ENCODE results near the gene GNB5.
"Not testable (repeated sequence)": the region's sequence is repeated elsewhere in the genome, so short reads cannot be mapped to it uniquely, and the experiment has no call there.

The GNB5 gene

DNA sequence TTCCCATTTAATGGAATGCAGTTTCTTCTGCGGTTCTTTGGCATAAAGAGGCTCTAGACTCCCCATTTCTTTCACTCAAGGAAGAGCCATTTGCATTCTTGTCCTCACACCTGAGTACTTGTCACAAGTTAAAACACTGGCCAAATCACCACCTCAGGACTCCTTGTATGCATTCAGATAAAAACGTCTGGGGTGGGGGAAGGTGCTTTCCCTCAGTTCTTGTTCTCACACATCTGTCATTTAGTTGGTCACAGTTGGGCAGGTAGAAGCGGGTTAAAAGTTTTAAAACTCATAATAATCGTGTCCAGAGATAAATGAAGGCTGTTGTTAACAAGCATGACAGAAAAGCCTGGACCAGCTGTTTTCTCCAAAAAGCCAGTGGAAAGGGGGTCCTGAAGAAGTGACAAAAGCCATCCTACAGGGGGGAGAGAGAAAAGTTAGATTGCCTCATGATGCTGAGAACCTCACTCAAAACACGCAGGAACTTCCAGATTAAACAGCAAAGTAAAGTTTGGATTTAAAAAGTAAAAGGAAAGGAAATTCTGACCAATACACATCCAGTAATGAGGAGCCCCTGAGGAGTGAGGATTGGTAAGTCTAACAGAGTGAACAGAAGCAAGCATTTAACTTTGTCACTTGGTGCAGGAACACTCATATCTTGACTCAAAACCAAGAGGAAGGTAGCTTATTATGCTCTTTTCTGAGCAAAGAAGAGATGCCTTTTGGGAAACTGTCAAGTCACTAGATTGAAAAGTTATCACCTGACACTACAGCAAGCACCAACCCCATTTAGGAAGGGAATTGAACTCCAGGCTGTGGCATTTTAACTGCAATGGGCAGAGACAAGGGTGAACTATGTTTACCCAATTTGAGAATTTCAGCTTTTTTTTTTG is 81.4 kb downstream of the GNB5 start:
- no peak for DNase-seq

DNA sequence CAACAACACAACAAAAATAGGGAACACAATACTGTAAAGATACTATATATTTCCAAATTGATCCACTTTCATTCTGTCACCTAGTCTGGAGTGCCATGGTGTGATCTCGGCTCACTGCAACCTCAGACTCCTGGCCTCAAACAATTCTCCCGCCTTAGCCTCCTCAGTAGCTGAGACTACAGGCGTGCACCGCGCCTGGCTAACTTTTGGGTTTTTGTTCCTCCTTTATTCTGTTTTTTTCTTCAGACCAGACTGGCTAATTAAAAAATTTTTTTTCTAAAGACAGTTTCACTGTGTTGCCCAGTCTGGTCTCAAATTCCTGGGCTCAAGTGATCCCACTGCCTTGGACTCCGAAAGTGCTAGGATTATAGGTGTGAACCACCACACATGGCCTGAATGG is 84.0 kb downstream of the GNB5 start:
- no peak for DNase-seq

DNA sequence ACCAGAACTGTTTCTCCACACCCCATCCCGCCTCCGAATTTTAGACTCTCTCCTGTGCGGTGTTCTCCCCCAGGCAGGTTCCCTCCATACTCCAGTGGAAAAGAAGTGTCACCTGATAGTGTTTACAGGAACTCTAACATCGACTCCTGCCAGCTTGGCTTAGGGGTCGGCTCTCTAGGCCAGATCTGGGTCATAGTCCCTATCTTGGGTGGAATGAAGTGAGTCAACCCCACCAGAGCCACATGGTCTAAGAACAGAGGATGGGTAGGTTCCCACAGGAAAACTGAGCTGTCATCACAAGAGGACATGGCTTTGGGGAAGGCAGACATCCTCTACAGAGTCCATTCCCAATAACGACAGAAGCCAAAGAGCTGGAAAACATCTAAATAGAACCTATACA is 84.6 kb downstream of the GNB5 start:
- DNase-seq = no peak

DNA sequence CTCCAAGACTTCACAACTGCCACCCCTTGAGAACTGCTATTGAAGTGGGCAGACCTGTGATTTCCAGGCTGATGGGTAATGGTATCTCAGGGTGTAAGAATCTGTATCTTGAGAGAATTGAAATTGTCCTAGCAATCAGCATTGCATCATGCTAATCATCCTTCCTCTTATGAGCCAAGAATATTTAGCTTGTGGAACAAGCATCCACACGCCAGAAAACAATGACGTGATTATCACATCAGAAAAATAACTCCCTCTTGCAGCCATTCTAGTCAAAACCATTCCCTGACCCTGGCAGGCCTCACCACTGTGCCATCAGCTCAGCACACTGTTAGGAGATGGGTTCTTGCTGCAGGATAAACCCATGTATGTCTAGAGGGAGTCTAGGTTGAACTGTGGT is 85.3 kb downstream of the GNB5 start:
- DNase-seq = no peak

DNA sequence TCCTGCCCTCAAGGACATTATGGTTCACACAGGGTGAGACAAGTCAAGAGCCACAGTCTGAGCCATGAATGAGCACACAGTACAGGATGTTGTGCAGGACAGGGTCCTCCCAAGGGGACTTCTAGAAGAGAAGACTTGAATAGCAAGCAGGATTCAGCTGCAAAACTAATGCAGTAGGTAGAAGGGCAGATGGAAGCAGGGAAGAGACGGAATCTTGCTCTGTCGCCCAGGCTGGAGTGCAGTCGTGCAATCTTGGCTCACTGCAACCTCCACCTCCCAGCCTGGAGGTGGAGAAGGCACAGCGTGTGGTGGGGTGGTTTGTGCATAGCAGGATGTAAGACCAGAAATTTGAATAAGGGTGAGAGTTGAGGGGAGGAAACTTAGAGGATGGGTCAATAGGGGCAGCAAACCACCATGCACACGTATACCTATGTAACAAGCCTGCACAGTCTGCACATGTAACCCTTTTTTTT is 86.6 kb downstream of the GNB5 start:
- DNase-seq = no peak

DNA sequence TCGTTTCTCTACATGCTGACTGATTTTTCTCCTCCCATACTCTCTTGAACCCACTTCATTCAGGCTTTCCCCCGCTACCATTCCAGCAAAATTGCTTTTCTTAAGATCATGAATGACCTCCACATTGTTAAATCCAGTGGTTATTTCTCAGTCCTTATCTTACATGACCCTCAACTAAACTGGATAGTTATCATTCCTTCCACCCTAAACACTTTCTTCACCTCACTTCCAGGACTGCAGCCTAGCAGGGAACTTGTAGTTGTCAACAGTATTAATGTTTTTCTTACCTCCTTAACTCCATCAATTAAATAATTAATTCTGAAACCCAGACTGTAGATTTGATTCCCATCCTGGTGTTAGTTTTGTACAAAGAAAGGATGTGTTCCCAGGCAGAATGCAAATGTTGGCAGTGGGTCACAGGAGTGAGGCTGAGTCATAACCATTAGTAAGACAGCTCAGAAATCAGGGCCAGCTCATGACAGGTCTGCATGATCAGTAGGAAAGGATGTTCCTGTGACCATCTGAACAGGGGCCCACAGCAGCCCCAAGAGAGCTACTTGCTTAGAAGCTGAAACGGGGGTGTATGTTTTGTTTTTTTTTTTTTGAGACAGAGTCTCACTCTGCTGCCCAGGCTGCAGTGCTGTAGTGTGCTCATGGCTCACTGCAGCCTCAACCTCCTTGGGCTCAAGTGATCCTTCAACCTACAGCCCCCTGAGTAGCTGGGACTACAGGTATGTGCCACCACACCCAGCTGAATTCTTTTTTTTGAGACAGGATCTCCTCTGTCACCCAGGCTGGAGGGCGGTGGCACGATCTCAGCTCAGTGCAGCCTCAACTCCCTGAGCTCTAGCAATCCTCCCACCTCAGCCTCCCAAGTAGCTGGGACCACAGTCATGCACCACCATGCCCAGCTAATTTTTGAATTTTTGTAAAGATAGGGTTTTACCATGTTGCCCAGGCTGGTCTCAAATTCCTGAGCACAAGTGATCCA is 87.7 kb downstream of the GNB5 start:
- DNase-seq = no peak

DNA sequence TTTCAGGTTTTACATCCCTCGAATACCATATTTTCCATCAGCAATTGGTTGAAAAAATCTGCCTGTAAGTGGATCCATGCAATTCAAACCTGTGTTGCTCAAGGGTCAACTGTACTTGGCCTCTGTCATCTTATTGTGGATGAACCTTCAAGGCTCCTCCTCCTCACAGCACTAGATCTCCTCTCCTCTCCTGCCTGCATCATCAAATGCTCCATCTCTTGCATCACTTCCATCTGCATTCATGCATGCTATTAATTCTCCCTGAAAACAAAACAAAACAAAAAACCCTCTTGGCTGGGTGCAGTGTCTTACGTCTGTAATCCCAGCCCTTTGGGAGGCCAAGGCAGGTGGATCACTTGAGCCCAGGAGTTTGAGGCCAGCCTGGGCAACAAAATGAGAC is 88.7 kb downstream of the GNB5 start:
- no peak for DNase-seq

DNA sequence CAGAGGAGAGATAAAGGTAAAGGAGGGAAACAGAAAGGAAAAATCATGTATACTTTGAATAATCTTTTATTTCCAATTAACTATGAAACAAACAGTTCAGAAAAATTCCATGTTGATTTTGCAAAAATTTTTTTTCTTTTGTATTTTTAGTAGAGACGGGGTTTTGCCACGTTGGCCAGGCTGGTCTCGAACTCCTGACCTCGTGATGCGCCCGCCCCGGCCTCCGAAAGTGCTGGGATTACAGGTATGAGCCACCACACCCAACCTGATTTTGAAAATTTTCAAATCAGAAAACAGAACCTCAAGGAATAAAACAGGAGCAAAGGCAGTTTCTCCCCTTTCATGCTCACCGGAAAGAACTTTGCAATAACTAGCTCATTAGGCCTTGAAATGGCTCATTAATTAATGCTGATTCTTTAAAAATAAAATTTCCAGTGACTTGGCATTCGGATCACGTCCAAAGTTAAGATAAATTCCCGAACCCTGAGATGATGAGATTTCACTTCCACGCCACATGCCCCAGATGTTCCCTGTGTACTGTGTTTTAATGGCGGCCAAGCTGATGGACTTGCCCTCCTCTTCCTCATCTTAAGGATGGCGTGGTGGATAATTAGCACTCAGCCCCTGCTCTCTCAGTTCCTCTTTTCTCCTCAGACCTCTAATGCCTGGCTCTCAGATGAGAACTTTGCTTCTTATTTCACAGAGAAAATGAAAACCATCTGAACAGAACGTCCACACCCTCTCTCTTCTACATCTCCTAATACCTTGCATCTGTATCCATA is 89.5 kb downstream of the GNB5 start:
- no peak for DNase-seq

DNA sequence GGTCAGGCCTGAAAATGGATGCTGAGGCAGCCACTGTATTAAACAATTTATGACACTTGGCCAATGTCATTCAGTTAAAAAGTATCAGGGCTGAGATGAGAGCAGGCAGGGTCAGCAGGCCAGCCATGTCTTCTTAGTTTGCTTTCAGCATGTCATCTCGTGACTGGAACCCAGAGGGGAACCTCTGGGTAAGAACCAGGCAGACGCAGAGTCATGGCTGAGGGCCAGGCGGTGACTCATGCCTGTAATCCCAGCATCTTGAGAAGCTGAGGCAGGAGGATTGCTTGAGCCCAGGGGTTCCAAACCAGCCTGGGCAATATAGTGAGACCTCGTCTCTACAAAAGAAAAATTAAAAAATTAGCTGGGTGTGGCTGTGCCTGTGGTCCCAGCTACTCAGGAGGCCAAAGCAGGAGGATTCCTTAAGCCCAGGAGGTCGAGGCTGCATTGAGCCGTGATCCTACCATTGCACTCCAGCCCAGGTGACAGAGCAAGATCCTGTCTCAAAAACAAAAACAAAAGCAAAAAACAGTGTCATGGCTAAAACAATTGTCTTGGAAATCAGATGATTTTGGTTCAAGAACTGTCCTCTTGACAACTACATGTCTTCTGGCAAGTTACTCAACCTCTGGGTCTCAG is 90.3 kb downstream of the GNB5 start:
- DNase-seq = peak; percentile 58

DNA sequence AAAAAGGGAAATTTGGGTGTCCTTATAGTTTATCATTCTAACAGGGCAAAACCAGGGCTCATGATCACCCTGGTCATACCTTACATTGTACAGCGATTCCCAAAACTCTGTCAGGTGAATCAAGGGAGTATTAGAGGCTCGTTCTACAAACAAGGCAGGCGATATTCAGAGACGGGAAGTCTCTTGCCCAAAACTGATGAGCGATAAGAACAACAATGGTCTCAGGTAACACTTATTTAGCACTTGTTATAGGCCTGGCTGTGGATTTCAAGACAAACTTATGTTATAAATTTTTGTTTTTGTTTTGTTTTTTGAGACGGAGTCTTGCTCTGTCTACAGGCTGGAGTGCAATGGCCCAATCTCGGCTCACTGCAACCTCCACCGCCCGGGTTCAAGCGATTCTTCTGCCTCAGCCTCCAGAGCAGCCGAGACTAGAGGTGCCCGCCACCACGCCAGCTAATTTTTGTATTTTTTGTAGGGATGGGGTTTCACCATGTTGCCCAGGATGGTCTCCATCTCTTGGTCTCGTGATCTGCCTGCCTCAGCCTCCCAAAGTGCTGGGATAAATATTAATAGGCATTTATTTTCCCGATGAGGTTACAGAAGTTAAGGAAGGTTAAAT is 91.4 kb downstream of the GNB5 start:
- DNase-seq = no peak

DNA sequence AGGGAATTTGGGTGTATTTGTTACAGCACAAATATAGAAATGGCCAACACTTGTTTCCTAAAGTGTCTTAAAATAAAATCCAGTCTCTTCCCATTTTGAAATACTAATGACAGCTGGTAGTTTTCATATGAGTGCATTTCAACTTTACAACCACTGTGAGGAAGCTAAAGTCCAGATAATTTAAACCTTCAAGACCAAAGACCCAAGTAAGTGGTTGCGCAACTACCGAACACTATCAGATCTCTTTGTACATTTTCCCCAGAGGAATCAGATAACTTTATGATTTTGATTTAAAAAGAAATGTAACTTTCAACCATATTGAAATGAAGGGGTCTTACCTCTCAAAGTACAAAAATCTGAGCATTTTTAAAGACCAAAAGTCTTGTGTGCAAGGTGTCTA is 92.9 kb downstream of the GNB5 start:
- DNase-seq = no peak

DNA sequence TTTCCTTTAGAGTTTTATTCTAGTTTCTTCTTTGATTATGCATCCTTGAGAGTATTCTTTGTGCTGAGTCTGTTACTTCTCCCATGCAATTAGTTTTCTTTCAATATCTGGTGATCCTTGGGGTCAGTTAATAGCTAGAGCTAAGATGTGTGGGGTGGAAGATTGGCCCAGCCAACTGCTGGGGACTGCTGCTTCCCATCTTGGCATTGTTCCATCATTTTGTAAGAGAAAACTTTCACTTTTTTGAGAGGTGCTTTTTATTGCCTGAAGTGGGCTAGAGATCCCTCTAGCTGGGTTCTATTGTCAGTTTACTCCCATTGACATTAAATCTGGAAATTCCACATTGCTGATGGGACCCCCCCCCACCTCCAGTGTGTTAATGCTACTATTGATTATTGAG is 94.0 kb downstream of the GNB5 start:
- DNase-seq = no peak

DNA sequence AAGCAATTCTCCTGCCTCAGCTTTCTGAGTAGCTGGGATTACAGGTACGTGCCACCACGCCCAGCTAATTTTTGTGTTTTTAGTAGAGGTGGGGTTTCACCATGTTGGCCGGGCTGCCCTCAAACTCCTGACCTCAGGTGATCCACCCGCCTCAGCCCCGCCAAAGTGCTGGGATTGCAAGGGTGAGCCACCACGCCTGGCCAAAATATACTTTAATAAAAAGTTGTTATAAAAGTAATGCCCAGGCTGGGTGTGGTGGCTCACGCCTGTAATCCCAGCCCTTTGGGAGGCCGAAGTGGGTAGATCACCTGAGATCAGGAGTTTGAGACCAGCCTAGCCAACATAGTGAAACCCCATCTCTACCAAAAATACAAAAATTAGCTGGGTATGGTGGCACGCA is 94.7 kb downstream of the GNB5 start:
- not testable (repeated sequence) for DNase-seq

DNA sequence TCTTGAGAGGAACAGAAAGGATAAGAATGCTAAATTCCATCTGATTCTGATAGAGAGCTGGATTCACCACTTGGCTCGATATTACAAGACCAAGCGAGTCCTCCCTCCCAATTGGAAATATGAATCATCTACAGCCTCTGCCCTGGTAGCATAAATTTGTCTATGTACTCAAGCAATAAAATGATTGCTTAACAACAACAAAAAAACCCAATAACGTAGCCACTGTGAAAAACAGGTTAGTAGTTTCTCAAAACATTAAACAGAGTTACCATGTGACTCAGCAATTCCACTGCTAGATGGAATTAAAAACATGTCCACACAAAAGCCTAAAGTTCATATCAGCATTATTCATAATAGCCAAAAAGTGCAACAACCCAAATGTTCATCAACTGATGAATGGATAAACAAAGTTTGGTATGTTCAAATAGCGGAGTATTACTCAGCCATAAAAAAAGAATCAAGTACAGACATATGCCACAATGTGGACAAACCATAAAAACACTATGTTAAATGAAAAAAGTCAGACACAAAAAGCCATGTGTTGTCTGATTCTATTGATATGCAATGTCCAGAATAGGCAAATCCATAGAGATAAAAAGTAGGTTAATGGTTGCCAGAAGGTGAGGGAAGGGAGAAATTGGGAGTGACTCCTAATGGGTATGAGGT is 95.5 kb downstream of the GNB5 start:
- DNase-seq = no peak

DNA sequence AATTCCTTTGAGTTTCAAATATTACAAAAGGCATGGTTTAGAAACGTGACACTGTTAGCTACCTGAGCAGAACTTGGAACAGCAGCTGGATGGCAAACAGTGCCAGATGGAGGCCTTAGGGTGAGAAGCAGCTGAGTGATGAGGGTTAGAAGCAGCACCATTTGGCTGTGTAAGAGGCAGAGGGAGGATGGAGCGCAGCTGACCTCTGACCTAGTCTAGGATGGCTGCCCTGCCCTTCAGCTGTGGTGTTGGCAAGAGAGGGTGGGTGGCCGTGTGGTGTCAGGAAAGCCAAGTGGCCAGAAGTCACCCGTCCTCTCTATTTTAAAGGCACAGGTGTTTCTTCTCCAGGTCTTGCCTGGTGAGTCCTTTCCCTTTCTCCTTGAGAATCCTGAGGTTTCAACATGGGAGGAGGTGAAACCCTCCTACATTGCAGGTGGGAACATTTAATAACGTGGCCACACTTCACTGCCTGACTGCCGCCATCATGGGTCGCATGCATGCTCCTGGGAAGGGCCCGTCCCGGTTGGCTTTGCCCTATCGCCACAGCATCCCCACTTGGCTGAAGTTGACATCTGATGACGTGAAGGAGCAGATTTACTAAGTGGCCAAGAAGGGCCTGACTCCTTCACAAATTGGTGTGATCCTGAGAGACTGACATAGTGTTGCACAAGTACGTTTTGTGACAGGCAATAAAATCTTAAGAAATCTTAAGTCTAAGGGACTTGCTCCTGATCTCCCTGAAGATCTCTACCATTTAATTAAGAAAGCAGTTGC is 96.2 kb downstream of the GNB5 start:
- no peak for DNase-seq

DNA sequence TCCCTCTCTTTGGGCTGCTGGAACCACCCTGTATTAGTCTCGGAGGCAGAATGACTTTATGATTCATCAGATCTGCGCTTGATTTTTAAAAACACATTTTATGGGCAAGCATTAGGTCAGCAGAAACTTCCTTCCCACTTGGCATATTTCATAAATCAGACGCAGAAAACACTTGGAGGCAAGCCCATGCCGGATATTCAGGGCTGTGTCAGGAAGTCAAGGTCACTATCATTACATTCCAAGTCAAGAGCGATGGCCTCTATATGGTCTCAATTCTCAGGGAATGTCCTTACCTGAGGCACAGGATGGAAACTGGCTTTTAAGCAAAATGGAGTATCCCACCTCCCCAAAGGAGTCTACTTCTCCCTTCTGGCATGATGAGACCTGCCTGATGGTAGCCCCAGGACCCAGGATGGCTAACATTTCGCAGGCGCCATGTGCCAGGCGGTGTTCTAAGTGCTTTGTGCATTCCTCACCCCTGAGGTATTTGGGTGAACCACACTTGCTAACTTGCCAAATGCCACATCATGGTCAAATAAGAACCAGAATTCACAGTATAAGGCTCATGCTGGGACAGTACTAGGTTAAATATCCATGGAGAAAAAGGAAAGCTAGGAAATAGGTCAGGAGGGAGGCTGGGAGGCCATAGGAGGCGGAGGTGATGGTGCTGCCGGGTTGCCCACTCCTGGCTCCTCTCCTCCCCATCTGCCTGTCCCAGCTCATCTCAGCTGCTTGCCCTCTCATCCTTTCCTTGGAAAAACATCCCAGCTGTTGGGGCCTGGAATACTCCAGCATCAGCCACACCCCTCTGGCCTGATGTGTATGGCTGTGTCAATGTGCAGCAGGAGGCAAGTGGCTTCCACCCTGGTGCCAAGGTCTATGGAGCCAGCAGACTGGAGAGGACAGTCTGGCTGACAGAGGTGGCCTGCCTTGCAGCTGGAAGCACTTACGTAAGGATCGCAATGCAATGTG is 97.4 kb downstream of the GNB5 start:
- DNase-seq = no peak

DNA sequence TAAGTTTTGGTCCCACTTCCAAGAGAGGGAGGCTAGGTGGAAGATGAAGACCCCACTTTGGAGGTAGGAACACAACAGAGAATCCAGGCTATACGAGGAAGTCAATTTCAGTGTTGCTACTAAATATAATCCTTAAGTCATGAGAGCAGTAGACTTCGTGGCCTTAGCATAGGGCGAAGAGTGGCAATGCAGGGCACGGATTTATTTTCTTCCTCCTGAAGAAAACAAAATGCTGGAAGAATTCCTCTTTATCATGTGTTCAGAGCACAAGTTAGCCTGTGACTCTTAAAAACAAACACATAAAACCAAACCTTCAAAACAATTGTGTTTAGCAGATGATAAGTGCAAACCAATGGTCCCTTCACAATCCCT is 98.0 kb downstream of the GNB5 start:
- no peak for DNase-seq

DNA sequence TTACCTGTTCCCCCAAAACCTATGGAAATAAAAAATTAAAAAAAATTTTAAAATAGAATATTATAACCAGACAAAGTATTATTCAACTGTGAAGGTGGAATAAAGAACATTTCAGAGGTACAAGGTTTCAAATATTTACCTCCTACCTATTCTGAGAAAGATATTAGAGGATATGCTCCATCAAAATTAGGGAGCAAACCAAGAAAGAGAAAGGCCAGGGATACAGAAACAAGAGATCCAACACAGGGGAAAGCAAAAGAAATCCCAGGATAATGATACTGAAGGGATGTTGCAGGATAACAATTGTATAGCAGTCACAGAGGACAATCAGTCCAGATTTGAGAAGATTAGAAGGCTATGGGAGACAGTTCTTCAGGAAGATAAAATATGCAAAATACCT is 101.0 kb downstream of the GNB5 start:
- no peak for DNase-seq
